ENCODE results near the gene ADGRG6.

DNA sequence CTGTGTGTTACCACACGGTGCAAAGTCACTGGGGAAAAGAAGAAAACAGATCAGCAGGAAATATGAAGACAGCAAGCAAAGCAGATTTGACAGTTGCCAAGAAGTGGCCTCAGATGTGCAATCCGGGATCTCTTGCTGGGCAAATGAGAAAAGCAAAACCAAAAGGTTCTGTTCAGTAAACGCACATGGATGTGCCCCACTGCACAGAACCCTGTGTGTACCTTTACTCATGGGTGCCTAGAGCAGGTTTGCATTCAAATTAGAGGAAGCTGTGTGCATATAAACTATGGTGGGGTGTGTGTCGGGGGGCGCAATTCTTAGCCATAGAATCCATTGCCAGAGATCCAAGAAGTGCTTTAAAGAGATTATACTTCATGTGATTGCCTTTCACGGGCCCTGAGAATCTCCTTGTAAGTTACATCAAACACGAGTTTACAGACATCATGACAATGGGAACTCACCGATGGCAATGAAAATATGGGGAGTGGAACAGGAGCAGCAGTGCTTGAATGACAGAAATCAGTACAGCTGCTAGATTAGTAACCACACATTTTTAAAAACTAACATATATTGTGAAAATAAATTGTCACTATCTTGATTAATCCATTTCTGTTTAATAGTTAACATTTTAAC, 154.3 kb downstream of the ADGRG6 start:
- TF ChIP-seq, protein P1, sequence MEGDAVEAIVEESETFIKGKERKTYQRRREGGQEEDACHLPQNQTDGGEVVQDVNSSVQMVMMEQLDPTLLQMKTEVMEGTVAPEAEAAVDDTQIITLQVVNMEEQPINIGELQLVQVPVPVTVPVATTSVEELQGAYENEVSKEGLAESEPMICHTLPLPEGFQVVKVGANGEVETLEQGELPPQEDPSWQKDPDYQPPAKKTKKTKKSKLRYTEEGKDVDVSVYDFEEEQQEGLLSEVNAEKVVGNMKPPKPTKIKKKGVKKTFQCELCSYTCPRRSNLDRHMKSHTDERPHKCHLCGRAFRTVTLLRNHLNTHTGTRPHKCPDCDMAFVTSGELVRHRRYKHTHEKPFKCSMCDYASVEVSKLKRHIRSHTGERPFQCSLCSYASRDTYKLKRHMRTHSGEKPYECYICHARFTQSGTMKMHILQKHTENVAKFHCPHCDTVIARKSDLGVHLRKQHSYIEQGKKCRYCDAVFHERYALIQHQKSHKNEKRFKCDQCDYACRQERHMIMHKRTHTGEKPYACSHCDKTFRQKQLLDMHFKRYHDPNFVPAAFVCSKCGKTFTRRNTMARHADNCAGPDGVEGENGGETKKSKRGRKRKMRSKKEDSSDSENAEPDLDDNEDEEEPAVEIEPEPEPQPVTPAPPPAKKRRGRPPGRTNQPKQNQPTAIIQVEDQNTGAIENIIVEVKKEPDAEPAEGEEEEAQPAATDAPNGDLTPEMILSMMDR (IDR thresholded peaks at IDR 0.05), result no peak
- no peak for TF ChIP-seq POLR2AphosphoS5 (IDR thresholded peaks at IDR 0.05)
- TF ChIP-seq POLR2A (IDR thresholded peaks at IDR 0.05), result no peak

All from upper lobe of left lung (tissue), 4 donors.